Measurements from ENCODE around the gene SLC23A2.

DNA sequence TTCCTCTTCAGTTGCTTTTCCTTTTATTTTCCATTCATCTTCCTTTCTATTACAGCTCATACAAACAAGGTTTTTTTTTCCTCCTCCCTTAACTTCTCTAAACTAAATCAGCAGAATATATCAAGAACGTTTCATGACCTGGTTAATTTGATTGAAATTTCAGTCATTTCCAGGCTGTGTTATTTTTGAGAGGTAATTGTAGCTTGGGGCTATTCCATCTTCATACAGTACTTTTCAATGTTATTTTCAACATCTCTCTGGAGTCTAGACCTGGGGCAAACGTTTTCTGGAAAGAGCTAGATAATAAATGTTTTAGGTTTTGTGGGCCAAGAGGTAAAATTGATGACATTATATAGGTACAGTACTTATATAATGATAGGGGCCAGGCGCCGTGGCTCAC lies 4.0 kb upstream of the SLC23A2 start:
- no peak for TF ChIP-seq POLR2A (IDR thresholded peaks at IDR 0.05; ENCODE audit: low read depth, low read length)
- TF ChIP-seq POLR2AphosphoS5 (IDR thresholded peaks at IDR 0.05; ENCODE audit: low read depth, low read length) = no peak
- no peak for TF ChIP-seq TAF1 (IDR thresholded peaks at IDR 0.05; ENCODE audit: borderline replicate concordance, low read depth, low read length)

Measured in GM12892 (cell line).